Hematopoietic multipotent progenitor cell (in vitro differentiated cells): ENCODE measurements around the gene MAEA. TPM values are rescaled to one million over a fixed set of nuclear protein-coding genes. Genes with fewer than 3 reads are reported as not detected.

ENCODE experiments used
- DNase-seq, 3 donors: peaks; one replicate each; pipeline ENCODE4 v3.0.0-alpha.2; 2011 to 2015; ENCODE audit warnings: low read depth in 2 of 3, low spot score in 2 of 3
- total RNA-seq: library from RNA; depleted of rRNA; stranded (reverse); fragments of >200 nt; gene quantifications from one replicate; pipeline ENCODE4 v1.2.3, GENCODE V29; 2012

Gene MAEA
- total RNA-seq, 1 donor = 94.8 TPM

GRCh38 chr4:1298461-1298860 lies 8.8 kb downstream of the MAEA start:
- no peak for DNase-seq

DNA sequence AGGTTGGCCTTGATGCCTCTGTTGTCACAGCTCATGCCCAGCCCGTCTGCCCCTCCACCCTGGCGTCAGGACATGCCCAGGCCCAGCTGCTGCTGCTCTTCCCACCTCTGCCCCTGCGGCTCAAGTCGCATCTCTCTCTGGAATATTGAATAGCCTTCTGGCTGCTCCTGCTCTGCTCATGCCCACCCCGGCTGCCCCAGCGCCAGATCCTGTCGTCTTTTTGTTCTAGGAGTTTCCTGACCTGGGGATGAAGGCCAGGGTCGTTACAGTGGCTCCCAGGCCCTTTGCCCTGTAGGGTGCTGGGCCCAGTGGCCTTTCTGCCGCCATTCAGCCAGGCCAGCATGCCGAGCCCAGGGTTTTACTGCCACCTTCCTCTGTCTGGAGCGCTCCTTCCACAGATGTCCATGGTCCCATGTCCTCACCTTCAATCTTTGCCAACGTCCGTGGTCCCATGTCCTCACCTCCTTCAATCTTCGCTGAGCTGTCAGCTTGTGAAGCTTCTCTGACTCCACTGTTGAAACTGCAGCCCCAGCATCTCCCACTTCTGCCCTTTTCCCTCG lies 9.7 kb downstream of the MAEA start:
- DNase-seq = no peak

- DNase-seq = peak in 1 of 3 donors; percentile 10
Observed at GRCh38 chr4:1300466-1301455, 11.1 kb downstream of the MAEA start.

GRCh38 chr4:1302159-1302558 lies 12.5 kb downstream of the MAEA start:
- DNase-seq = no peak

DNA sequence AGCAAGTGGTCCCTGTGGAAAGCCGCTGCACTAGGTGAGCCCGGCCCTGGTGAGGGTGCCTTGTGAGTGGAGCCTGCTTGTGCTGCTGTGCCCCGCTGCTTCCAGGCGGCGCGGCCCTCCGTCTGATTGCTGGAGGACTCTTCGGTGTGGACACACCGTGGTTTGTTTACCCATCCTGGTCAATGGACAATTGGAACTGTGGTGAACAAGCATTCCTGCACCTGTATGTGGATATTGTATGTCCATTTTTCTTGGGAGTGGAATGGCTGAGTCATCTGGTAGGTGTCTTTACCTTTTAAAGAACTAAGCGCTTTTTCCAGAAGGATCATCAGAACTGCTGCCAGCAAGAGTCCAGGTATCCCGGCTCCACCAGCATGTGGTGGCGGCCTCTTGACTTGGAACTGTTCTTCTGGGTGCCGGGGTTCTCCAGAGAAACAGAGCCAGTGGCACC lies 15.6 kb downstream of the MAEA start:
- no peak for DNase-seq

GRCh38 chr4:1305781-1306455 lies 16.2 kb downstream of the MAEA start:
- no peak for DNase-seq

GRCh38 chr4:1307951-1308735 lies 18.5 kb downstream of the MAEA start:
- no peak for DNase-seq

- peak in 2 of 3 donors; percentile 79 to 83 for DNase-seq
Observed at GRCh38 chr4:1309261-1310010, 19.7 kb downstream of the MAEA start.

GRCh38 chr4:1310031-1310795 lies 20.5 kb downstream of the MAEA start:
- DNase-seq = no peak

- DNase-seq = no peak
Observed at GRCh38 chr4:1310796-1311631, 21.3 kb downstream of the MAEA start.

DNA sequence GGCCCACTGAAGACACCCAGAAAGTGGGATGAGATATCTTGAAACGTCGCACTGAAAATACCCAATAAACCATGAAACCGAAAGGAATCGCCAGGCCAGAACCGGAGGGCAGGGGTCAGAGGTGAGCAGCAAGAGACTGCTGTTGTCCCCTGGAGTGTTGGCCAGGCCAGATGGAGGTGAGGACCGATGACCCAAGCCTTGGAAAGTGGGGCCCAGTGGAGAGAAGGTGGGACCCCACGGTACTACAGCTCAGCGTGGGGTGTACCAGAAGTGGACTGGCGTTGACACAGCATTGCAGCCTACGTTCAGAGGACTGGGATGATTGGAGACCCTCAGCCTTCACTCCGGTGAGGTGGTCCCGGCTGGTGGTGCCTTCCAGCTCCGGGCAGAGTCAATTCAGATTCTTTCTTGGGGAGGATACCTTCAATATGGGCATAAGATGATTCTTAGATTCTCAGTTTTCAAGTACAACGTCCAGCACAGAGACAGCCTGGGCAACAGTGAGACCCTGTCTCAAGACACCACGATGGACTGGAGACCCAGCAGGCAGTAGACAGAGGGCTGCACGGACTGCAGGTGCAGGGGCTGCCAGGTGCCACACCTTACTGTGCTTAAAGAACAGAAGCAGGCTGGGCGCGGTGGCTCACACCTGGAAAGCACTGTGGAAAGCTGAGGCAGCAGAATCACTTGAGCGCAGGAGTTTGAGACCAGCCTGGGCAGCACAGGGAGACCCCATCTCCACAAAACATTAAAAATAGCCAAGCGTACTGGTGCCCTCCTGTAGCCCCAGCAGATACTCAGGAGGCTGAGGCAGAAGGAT lies 23.3 kb downstream of the MAEA start:
- DNase-seq = no peak

DNA sequence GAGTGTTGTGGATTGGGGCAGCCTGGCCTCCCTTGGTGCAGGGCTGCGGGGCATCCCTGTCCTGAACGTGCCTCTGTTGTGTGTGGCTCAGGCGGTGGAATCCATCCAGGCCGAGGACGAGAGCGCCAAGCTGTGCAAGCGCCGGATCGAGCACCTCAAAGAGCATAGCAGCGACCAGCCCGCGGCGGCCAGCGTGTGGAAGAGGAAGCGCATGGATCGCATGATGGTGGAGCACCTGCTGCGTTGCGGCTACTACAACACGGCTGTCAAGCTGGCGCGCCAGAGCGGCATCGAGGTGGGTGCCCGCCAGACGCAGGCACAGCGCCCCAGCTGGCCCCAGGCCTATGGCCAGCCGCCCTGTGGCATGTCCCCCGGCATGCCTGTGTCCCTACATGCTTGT lies 25.6 kb downstream of the MAEA start:
- DNase-seq = no peak

- no peak for DNase-seq
Observed at GRCh38 chr4:1315836-1316536, 26.3 kb downstream of the MAEA start.

DNA sequence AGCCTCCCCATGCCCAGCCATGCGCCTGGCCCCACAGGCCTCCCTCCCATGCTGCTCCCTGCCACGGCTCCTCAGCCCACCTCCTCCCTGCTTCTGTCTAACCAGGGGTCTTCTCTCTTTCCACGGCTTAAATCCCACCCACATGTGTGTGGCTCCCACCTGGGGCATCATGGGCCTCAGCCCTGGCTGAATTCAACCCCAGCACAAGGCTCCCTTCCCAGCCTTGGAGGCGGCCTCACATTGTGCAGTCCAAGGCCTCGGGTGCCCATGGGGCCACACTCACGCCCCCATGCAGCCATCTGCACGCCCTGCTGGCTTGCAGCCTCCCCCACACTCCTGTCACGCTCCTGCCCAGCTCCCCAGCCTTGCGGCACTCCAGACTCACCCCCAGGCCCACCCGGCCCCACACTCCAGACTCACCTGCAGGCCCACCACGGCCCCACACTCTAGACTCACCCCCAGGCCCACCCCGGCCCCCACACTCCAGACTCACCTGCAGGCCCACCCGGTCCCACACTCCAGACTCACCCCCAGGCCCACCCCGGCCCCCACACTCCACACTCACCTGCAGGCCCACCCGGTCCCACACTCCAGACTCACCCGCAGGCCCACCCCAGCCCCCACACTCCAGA lies 27.0 kb downstream of the MAEA start:
- no peak for DNase-seq

DNA sequence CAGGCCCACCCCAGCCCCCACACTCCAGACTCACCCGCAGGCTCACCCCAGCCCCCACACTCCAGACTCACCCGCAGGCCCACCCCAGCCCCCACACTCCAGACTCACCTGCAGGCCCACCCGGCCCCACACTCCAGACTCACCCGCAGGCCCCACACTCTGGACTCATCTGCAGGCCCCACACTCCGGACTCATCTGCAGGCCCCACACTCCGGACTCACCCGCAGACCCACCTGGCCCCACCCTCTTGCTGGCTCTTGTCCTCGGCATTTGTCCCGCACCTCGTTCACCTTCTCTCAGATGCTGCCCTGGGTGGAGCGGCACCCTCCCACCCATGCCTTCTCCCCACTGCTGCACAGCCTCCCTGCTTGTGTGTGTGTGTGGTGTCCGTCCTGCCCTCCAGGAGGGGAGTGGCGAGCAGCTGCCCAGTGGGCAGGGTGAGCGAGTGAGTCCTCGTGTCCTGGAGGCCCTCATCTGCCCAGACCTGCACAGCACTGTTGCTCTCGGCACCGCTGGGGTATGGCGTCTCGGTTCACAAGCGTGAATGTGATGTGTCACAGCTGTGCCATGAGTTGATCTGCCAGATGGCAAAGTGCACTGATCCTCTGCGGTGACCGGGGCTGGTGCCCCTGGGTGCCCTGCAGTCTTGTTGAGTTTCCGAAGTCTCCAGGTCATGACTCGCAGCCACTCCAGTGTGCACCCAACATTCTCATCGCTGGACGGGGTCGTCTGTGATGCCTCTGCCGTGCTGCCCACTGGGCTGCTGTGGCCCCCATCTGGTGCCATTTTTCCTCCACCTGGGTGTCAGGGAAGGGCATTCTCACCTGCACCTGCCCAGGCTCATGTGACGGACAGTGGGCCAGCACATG lies 27.7 kb downstream of the MAEA start:
- no peak for DNase-seq

GRCh38 chr4:1318046-1318375 lies 28.3 kb downstream of the MAEA start:
- no peak for DNase-seq
